Neuron (in vitro differentiated cells): ENCODE results near the gene ZNF276.
A peak's percentile ranks its signal among the peaks of the same experiment; 100 is the strongest.
"Not testable (repeated sequence)": the region's sequence is repeated elsewhere in the genome, so short reads cannot be mapped to it uniquely, and the experiment has no call there.

Experiments used
- H2AFZ ChIP-seq: one replicate; pipeline ENCODE4 v1.6.1; 2013; ENCODE audit warnings: low read depth, mild to moderate bottlenecking, inconsistent platforms, low read length, moderate library complexity
- H3K27me3 ChIP-seq: one replicate; pipeline ENCODE4 v1.6.1; 2013; ENCODE audit warnings: low read length; ENCODE audit not compliant: insufficient read depth
- H3K36me3 ChIP-seq: one replicate; pipeline ENCODE4 v1.6.1; 2013; ENCODE audit warnings: low read length; ENCODE audit not compliant: insufficient read depth
- H3K4me1 ChIP-seq: one replicate; pipeline ENCODE4 v1.6.1; 2013; ENCODE audit warnings: low read length; ENCODE audit not compliant: insufficient read depth
- H3K4me3 ChIP-seq: 2 replicates; pipeline ENCODE4 v1.5.1; 2013; ENCODE audit warnings: mild to moderate bottlenecking, low read length, moderate library complexity
- H3K9me3 ChIP-seq: one replicate; pipeline ENCODE4 v1.6.1; 2013; ENCODE audit warnings: low read length

The ZNF276 gene

DNA sequence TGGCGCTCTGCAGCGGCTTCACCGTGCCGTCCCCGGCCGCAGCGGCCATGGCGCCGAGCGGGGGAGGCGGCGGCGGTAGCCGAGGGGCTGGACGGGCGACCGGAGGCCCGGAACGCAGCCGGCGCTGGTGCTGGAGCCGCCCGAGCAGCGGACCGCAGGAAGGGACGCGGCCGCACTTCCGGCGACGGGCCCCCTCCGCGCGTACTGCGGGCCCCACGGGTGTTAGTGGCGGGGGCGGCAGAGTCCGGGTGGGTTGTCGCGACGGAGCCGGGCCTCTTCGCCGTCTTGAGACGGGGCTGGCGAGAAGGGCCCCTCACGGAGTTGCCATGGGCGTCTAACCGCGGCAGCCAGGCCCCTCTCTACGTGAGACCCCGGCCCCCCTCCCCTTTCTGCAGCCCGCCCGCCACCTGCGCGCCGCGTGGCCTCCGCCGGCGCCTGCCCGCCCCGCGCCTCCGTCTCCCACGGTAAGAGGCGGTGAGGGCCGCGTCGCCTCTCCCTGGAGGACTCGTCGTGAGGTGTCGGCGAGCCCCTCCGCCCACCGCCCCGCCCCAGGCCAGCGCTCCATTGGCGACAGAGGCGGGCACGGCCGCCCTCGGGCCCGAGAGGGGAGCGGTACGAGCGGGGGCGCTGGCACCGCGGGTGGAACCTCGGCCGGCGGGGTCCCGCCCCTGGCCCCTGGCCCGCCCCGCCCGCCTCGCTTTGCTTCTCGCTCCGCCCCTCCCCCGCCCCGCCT, at the start of gene ZNF276, which contains the start of gene VPS9D1:
Gene ZNF276, plus strand, starts transcription at position 725 of the 733 bp plus-strand sequence. CDS start 104 bp downstream, outside the sequence.
Gene VPS9D1, minus strand, starts transcription at position 86 of the 733 bp plus-strand sequence. Its CDS starts 37 bp downstream, at position 49.
- H3K36me3 ChIP-seq: peaks cover 18% of the 10 kb centered on the region
- H3K4me3 ChIP-seq: peak within 1 kb of the TSS; percentile 75
- H3K4me1 ChIP-seq: peaks cover 19% of the 10 kb centered on the region
- H3K9me3 ChIP-seq: no peaks in the 10 kb centered on the region
- H2AFZ ChIP-seq: peak within 1 kb of the TSS; percentile 75
- H3K27me3 ChIP-seq: no peaks in the 10 kb centered on the region

- not testable (repeated sequence) for H3K27me3 ChIP-seq, H3K4me1 ChIP-seq, H3K9me3 ChIP-seq, H3K4me3 ChIP-seq, H2AFZ ChIP-seq
- peaks cover 10% of the 10 kb centered on the region for H3K36me3 ChIP-seq
These were observed 49.8 kb upstream of the ZNF276 start for GRCh38 chr16:89671565-89671964.

GRCh38 chr16:89672177-89672941, 49.0 kb upstream of the ZNF276 start:
- no peak overlapping the region for H2AFZ ChIP-seq
- H3K4me3 ChIP-seq: no peak overlapping the region
- no peaks in the 10 kb centered on the region for H3K4me1 ChIP-seq
- H3K36me3 ChIP-seq: peaks cover 10% of the 10 kb centered on the region
- no peaks in the 10 kb centered on the region for H3K27me3 ChIP-seq
- H3K9me3 ChIP-seq: peaks cover 2% of the 10 kb centered on the region

GRCh38 chr16:89678258-89678657, 43.1 kb upstream of the ZNF276 start:
- Histone ChIP-seq H3K4me3 (no peak overlapping the region), H3K36me3 (peaks cover 9% of the 10 kb centered on the region), H3K9me3 (peaks cover 6% of the 10 kb centered on the region), H3K27me3 (no peaks in the 10 kb centered on the region), H2AFZ (no peak overlapping the region), H3K4me1 (no peaks in the 10 kb centered on the region)

GRCh38 chr16:89685916-89686315, 35.4 kb upstream of the ZNF276 start:
- peaks cover 32% of the 10 kb centered on the region for H3K36me3 ChIP-seq
- H3K27me3 ChIP-seq: no peaks in the 10 kb centered on the region
- H3K4me1 ChIP-seq: peaks cover 9% of the 10 kb centered on the region
- no peak overlapping the region for H3K4me3 ChIP-seq
- no peak overlapping the region for H2AFZ ChIP-seq
- H3K9me3 ChIP-seq: no peaks in the 10 kb centered on the region

DNA sequence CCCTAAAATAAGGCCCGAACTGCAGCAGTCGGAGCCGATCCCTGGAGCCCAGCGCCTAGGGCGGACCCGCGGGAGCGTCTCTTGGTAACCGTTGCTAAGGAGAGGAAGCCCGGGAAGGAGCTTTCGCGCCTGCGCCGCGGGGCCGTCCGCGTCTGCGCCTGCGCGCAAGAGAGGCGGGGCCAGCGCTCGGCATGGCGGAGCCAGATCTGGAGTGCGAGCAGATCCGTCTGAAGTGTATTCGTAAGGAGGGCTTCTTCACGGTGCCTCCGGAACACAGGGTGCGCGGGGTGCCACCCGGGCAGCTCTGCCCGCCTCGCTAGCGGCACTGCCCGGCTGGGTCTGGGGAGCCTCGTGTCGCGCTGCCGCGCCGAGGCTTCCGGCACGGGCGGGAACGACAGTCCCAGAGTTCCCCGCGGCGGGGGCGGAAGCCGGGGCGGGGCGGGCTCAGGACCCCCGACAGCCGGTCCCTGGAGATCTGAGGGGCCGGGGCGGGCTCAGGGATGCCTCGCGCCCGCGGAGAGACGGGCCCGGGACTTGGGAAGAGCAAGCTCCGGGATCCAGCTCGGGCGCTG, 34.7 kb upstream of the ZNF276 start, which contains the start of gene CDK10:
Gene CDK10, plus strand, starts transcription at position 170 of the 572 bp plus-strand sequence. Its CDS starts 22 bp downstream, at position 192.
- Histone ChIP-seq H3K27me3 (no peaks in the 10 kb centered on the region), H3K36me3 (peaks cover 37% of the 10 kb centered on the region), H3K4me1 (peaks cover 9% of the 10 kb centered on the region), H3K9me3 (no peaks in the 10 kb centered on the region), H2AFZ (peak within 1 kb of the TSS; percentile 75), H3K4me3 (peak within 1 kb of the TSS; percentile 85)

GRCh38 chr16:89687092-89687940, 34.0 kb upstream of the ZNF276 start:
- Histone ChIP-seq H3K4me3 (peak overlapping the region; percentile 85), H3K36me3 (peaks cover 42% of the 10 kb centered on the region), H3K9me3 (no peaks in the 10 kb centered on the region), H2AFZ (peak overlapping the region; percentile 75), H3K27me3 (no peaks in the 10 kb centered on the region), H3K4me1 (peaks cover 9% of the 10 kb centered on the region)

DNA sequence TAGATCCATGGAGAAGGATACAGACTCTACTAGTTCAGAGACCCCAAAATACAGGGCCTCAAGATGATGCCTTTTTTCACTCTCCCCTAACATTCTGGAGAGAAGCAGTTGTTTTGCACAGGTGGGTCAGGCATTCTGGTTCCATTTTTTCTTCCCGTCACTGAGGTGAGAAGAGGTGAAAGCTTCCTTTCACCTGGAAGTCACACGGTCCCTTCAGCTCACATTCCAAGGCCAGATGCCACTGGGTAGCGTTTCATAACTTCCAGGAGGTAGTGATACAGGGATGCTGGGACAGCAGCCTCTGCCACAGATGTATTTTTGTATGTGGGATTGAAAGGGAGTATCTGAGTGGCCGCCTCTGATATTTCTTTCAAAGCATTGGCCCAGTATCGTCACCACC, 32.9 kb upstream of the ZNF276 start:
- no peak overlapping the region for H2AFZ ChIP-seq
- peaks cover 42% of the 10 kb centered on the region for H3K36me3 ChIP-seq

GRCh38 chr16:89689142-89689541, 32.2 kb upstream of the ZNF276 start:
- Histone ChIP-seq H3K27me3 (no peaks in the 10 kb centered on the region), H2AFZ (no peak overlapping the region), H3K36me3 (peaks cover 46% of the 10 kb centered on the region), H3K4me3 (no peak overlapping the region), H3K9me3 (no peaks in the 10 kb centered on the region), H3K4me1 (peaks cover 9% of the 10 kb centered on the region)

More for the DNA sequence above, 32.9 kb upstream of the ZNF276 start:
- Histone ChIP-seq H3K9me3 (no peaks in the 10 kb centered on the region), H3K27me3 (no peaks in the 10 kb centered on the region), H3K4me1 (peaks cover 9% of the 10 kb centered on the region), H3K4me3 (no peak overlapping the region)

GRCh38 chr16:89689621-89690020, 31.7 kb upstream of the ZNF276 start:
- H2AFZ ChIP-seq: not testable (repeated sequence)

GRCh38 chr16:89690392-89690901, 30.9 kb upstream of the ZNF276 start:
- Histone ChIP-seq H3K27me3 (no peaks in the 10 kb centered on the region), H3K4me3 (no peak overlapping the region), H2AFZ (no peak overlapping the region), H3K9me3 (no peaks in the 10 kb centered on the region), H3K4me1 (peaks cover 9% of the 10 kb centered on the region), H3K36me3 (peaks cover 57% of the 10 kb centered on the region)

More at GRCh38 chr16:89689621-89690020, 31.7 kb upstream of the ZNF276 start:
- H3K36me3 ChIP-seq: peaks cover 50% of the 10 kb centered on the region
- not testable (repeated sequence) for H3K4me3 ChIP-seq, H3K9me3 ChIP-seq, H3K4me1 ChIP-seq, H3K27me3 ChIP-seq

- H3K27me3 ChIP-seq: no peaks in the 10 kb centered on the region
- no peaks in the 10 kb centered on the region for H3K9me3 ChIP-seq
- peaks cover 60% of the 10 kb centered on the region for H3K36me3 ChIP-seq
- H3K4me3 ChIP-seq: no peak overlapping the region
- peaks cover 9% of the 10 kb centered on the region for H3K4me1 ChIP-seq
- no peak overlapping the region for H2AFZ ChIP-seq
These were observed 29.9 kb upstream of the ZNF276 start for GRCh38 chr16:89691231-89691985.
